Umbilical cord (tissue), 2 donors: Measurements from ENCODE around the gene PER3. TPM values are rescaled to one million over a fixed set of nuclear protein-coding genes. Genes with fewer than 3 reads are reported as not detected.

Experiments
- DNase-seq: peaks from one replicate; pipeline ENCODE4 v3.0.0-alpha.2; 2015; ENCODE audit warnings: low spot score
- total RNA-seq: library from RNA; depleted of rRNA; stranded (reverse); fragments of >200 nt; gene quantifications from one replicate; pipeline ENCODE4 v1.2.3, GENCODE V29; 2014; ENCODE audit warnings: low replicate concordance; ENCODE audit not compliant: insufficient read depth

Gene PER3
- total RNA-seq, 1 donor from 2014 or later, result 4.3 TPM

- no peak for DNase-seq
These were observed 48.9 kb downstream of the PER3 start for GRCh38 chr1:7833035-7833434.

DNA sequence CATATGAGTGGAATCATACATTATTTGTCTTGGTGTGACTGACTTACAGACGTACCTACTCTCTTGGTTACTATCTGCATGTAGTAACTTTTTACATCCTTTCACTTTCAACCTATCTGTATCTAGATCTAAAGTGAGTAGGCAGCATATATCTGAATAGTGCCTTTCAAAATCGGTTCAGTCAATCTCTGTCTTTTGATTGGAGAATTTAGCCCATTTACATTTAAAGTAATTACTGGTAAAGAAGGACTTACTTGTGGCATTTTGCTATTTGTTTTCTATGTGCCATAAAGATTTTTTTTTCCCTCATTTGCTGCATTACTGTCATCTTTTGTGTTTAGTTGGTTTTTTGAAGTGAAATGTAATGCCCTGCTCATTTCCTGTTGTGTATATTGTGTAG is 54.6 kb downstream of the PER3 start:
- DNase-seq, result no peak

DNA sequence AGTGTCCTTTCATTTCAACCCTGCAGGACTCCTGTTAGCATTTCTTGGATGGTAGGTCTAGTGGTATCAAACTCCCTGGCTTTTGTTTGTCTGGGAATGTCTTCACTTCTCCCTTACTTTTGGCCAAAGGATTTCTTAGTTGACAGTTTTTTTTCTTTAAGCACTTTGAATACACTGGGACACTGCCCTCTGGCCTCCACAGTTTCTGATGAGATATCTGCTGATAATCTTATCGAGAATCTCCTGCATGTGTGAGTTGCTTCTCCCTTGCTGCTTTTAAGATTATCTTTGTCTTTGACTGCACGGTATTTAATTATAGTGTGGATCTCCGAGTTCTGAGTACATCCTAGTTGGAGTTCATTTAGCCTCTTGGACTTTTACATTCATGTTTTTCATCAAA is 55.4 kb downstream of the PER3 start:
- DNase-seq, result no peak

- DNase-seq, result no peak
These were observed 58.4 kb downstream of the PER3 start for GRCh38 chr1:7842517-7842916.

DNA sequence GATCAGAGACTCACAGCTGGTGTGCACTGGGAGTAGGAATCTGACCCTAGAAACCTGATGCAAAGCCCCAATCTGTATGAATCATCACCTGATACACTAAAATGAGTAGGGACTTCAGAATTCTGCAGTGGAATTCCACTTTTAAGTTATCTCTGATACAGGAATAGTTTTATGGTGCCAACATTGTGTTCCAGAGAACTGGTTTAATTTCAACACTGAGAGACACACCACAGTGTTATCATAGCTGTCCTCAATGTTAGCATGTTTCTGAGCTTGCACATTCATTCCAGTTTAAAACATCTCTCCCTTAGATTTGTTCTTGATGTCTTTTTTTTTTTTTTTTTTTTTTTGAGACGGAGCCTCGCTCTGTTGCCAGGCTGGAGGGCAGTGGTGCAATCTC is 61.7 kb downstream of the PER3 start:
- DNase-seq, result no peak

DNA sequence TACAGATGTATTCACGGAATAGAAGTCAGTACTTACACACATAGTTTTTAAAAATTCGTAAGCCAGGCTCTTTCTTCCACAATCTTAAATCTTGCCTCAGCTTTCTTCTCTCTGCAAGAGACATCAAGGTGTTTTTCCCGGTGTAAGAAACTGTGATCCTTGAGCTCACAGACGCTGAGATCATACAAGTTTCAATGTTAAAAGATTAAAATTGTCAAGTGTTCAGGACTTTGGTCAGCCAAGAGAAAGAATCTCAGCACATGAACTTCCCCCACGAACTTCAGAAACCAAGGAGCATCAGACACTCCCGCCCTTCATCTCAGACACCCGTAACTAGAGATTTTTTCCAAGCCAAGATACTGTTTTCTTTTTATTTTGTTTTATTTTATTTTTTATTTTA is 62.6 kb downstream of the PER3 start:
- no peak for DNase-seq

DNA sequence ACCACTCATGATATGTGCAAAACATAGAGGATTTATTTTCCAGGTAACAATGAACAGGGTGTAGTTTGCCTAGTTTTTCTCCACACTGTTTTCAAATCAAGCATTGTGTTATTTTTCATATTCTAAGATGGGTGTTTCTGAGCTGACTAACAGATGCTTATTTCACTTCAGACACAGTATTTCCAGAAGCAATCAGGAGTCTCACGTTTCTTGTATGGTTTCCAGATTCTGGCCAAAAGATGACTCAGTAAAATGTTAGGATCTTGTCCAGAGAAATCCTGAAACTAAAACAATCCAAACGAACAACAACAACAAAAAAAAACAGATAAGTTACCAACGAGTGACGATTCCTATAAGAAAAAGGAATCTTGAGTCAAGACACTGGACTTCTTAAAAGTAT is 63.5 kb downstream of the PER3 start:
- peak; percentile 29 for DNase-seq

GRCh38 chr1:7850786-7851185 is 66.7 kb downstream of the PER3 start:
- peak; percentile 54 for DNase-seq

DNA sequence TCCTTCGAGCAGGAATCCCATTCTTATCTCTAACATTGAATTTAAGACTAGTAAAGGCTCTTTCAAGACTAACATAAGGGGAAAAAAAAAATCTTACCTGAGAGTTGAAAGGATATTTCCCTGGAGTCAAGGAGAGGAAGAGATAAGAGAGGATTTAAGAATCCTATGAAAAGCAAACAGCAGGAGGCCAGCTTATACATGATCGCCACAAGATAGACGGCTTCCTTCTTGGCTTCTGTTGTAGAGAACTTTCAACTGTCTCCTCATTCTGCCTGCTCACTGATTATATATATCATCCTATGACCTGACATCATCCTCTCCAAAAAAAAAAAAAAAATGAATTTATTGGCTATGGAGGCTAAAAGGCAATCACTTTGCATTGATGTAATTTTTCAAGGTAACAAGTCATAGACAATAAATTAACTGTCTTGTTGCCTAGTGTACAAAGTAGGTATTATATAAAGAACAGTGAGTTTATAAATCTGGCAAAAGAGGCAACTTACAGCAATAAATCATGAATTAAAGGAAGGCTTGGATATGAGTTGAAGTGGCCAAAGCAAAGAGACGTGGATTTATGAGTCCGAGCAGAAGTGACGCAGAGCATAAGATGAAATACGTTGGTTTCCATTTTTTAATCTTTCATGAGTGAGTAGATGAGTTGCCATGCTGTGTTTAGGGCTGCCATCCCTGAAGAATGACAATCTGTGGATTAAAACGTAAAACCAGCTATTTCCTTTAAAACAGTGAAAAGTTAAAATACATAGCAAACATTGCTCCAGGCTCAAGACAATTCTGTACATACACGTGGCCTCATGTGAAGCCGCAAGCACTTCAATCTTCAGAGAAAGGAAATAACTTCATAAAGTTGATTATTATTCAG is 69.0 kb downstream of the PER3 start, which contains the start of gene UTS2:
Gene UTS2 (minus strand): TSS at position 262 of the 880 bp plus-strand sequence. CDS start 62 bp downstream, at position 200.
- no peak for DNase-seq

GRCh38 chr1:7853684-7854026 is 69.6 kb downstream of the PER3 start:
- DNase-seq, result no peak

DNA sequence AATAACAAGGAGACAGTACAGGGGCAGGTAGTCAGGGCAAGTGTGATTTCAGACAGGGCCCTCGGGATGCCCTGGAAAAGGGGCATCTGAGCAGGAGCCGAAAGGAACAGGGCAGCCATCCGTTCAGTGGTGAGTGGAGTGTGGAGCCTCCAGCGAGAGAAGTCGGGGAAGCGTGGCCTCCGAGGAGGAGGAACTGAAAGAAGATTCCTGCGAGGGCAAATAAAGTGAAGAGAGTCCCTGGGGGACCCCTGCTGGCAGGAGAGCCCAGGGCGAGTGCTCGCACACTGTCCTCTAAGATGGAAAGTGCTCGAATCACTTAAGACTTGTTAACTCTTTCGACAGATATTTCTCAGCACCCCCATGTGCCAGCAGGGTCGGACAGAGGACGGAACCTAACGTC is 72.3 kb downstream of the PER3 start:
- DNase-seq, result no peak

GRCh38 chr1:7857000-7857399 is 72.9 kb downstream of the PER3 start:
- no peak for DNase-seq

- DNase-seq, result no peak
These were observed 73.9 kb downstream of the PER3 start for GRCh38 chr1:7857985-7858384.

GRCh38 chr1:7859406-7859805 is 75.3 kb downstream of the PER3 start:
- no peak for DNase-seq

DNA sequence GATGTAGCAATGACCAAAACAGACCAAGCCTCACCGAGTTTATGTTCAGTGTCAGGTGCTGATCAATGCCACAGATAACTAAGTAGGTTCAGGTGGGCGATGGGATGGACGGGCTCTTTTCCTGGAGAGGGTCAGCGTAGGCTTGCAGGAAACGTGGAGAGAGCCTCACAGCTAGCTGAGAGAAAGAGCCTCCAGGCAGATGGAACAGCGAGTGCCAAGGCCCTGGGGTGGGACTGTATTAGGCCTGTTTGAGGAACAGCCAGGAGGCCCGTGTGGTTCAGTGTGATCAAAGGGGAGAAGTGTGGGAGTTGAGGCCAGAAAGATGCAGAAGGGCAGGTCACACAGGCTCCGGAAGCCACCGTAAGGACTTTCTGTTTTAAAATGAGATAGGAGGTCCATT is 76.0 kb downstream of the PER3 start:
- no peak for DNase-seq

GRCh38 chr1:7861452-7861851 is 77.4 kb downstream of the PER3 start:
- no peak for DNase-seq

DNA sequence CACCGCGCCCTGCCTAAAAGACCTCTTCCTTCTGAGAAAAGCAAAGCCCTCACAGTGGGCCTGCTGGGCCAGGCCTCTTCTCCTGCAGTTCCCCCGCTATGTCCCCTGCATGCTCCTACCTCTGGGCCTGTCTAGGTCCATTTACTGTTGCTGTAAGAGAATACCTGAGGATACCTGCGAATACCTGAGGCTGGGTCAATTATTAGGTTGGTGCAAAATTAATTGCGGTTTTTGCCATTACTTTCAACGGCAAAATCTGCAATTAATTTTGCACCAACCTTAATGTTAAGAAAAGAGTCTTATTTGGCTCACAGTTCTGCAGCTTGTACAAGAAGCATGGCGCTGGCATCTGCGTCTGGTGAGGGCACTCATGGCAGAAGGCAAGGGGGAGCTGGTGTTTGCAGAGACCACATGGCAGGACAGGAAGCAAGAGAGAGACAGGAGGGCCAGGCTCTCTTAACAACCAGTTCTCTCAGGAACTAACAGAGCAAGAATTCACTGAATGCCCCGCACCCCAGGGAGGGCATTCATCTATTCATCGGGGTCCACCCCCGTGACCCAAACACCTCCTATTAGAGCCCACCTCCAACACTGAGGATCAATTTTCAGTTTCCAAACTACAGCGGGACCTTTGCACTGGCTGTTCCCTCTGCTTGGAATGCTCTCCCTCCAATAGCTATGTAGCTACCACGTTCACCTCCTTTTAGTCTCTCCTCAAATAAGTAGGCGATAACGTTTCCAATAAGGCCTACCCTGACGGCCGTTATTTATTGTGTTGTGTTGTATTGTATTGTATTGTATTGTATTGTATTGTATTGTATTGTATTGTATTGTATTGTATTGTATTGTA is 78.3 kb downstream of the PER3 start:
- no peak for DNase-seq

GRCh38 chr1:7863756-7864328 is 79.8 kb downstream of the PER3 start:
- DNase-seq, result no peak

- no peak for DNase-seq
These were observed 81.9 kb downstream of the PER3 start for GRCh38 chr1:7865978-7866377.

GRCh38 chr1:7868070-7868780 is 84.1 kb downstream of the PER3 start:
- DNase-seq, result peak; percentile 4

GRCh38 chr1:7869136-7869920 is 85.2 kb downstream of the PER3 start:
- DNase-seq, result no peak
